Colonic mucosa (tissue), 4 donors: ENCODE measurements around the gene AMER3. TPM values are rescaled to one million over a fixed set of nuclear protein-coding genes. Genes with fewer than 3 reads are reported as not detected.

Experiments
- DNase-seq: peaks from one replicate; pipeline ENCODE4 v3.0.0-alpha.2; 2020
- H3K27ac ChIP-seq: fragments of 200-600 bp; one replicate; pipeline ENCODE4 v1.8.0; 2021
- H3K27me3 ChIP-seq: fragments of 200-600 bp; one replicate; pipeline ENCODE4 v1.8.0; 2021
- H3K36me3 ChIP-seq: fragments of 200-600 bp; one replicate; pipeline ENCODE4 v1.8.0; 2021
- H3K4me1 ChIP-seq: fragments of 200-600 bp; one replicate; pipeline ENCODE4 v1.8.0; 2021; ENCODE audit warnings: mild to moderate bottlenecking
- H3K4me3 ChIP-seq: fragments of 200-600 bp; one replicate; pipeline ENCODE4 v1.8.0; 2021
- H3K9ac ChIP-seq, 2 donors: one replicate each; pipeline ENCODE4 v1.7.0; 2013; ENCODE audit warnings: control low read depth in 2 of 2, low read depth in 2 of 2, low read length in 2 of 2
- H3K9me3 ChIP-seq: fragments of 200-600 bp; one replicate; pipeline ENCODE4 v1.8.0; 2021
- CTCF ChIP-seq: fragments of 200-600 bp; IDR thresholded peaks from one replicate; pipeline ENCODE4 v1.8.0; 2022; ENCODE audit warnings: antibody characterized with exemption, mild to moderate bottlenecking
- intact Hi-C: fragments of 100-400 bp; cut with DNase I; formaldehyde crosslinking; loops from one replicate; pipeline ENCODE4 v1.14.1; 2022
- total RNA-seq, 2 donors: library from RNA; stranded (reverse); fragmentation: NEBNext Ultra II Directional in 1 of 2; extraction: Animal tissue kit (Norgen Biotek cat#: 25700) in 1 of 2; gene quantifications; one replicate each; pipeline ENCODE4 v1.2.1, GENCODE V29; 2021
- donor health status: healthy.
- donor health status: DM: no; HTN: no; CAD: no.
- donor health status: DM: no; HTN: no; CAD: no.

Gene AMER3
- total RNA-seq, 2 donors from 2014 or later: 0.27 to 0.56 TPM

GRCh38 chr2:130766037-130766436 is 10.7 kb downstream of the AMER3 start:
- Histone ChIP-seq H3K27me3 (no peaks in the 10 kb centered on the region), H3K4me3 (no peak overlapping the region), H3K27ac (no peak overlapping the region), H3K36me3 (no peaks in the 10 kb centered on the region), H3K9ac (no peak overlapping the region), H3K9me3 (no peaks in the 10 kb centered on the region), H3K4me1 (no peaks in the 10 kb centered on the region)
- no peak for TF ChIP-seq CTCF
- no peak for DNase-seq
- intact Hi-C loops: no loop called here

- Histone ChIP-seq H3K9me3 (no peaks in the 10 kb centered on the region), H3K4me1 (no peaks in the 10 kb centered on the region), H3K27me3 (no peaks in the 10 kb centered on the region), H3K4me3 (no peak overlapping the region), H3K27ac (no peak overlapping the region), H3K36me3 (no peaks in the 10 kb centered on the region), H3K9ac (no peak overlapping the region)
- intact Hi-C loops: no loop called here
- DNase-seq: no peak
- TF ChIP-seq CTCF: no peak
These were observed 11.5 kb downstream of the AMER3 start for GRCh38 chr2:130766711-130767407.

GRCh38 chr2:130767408-130767775 is 12.1 kb downstream of the AMER3 start:
- no peak for TF ChIP-seq CTCF
- Histone ChIP-seq H3K27me3 (no peaks in the 10 kb centered on the region), H3K9me3 (no peaks in the 10 kb centered on the region), H3K4me3 (no peak overlapping the region), H3K9ac (no peak overlapping the region), H3K4me1 (no peaks in the 10 kb centered on the region), H3K27ac (no peak overlapping the region), H3K36me3 (no peaks in the 10 kb centered on the region)
- DNase-seq: no peak
- intact Hi-C loops: no loop called here

- no peak for TF ChIP-seq CTCF
- no peak overlapping the region for H3K4me3 ChIP-seq
- intact Hi-C loops: no loop called here
- H3K27ac ChIP-seq: no peak overlapping the region
- H3K4me1 ChIP-seq: no peaks in the 10 kb centered on the region
- no peak overlapping the region for H3K9ac ChIP-seq
- DNase-seq: no peak
- H3K27me3 ChIP-seq: no peaks in the 10 kb centered on the region
- H3K9me3 ChIP-seq: no peaks in the 10 kb centered on the region
- no peaks in the 10 kb centered on the region for H3K36me3 ChIP-seq
These were observed 13.0 kb downstream of the AMER3 start for GRCh38 chr2:130768191-130768855.

- H3K36me3 ChIP-seq: no peaks in the 10 kb centered on the region
- no peaks in the 10 kb centered on the region for H3K4me1 ChIP-seq
- intact Hi-C loops: no loop called here
- no peak overlapping the region for H3K27ac ChIP-seq
- no peaks in the 10 kb centered on the region for H3K27me3 ChIP-seq
- no peak overlapping the region for H3K4me3 ChIP-seq
- H3K9ac ChIP-seq: no peak overlapping the region
- no peak for DNase-seq
- H3K9me3 ChIP-seq: no peaks in the 10 kb centered on the region
- no peak for TF ChIP-seq CTCF
These were observed 14.1 kb downstream of the AMER3 start for GRCh38 chr2:130769343-130769907.
